ENCODE measurements around the gene ERF. TPM values are rescaled to one million over a fixed set of nuclear protein-coding genes. Genes with fewer than 3 reads are reported as not detected.

The ERF gene
- total RNA-seq, 1 experiment from 2014 or later, result 79.1 TPM

GRCh38 chr19:42233678-42234292 is 21.1 kb downstream of the ERF start:
- no TSS peak for BruUV-seq (replicated peaks)
- no peaks in the 10 kb centered on the region for H3K27me3 ChIP-seq (ENCODE audit: insufficient read depth, low read depth)
- no peak for TF ChIP-seq CTCF (conservative IDR thresholded peaks at IDR 0.05)
- TF ChIP-seq EZH2 (IDR thresholded peaks at IDR 0.05; ENCODE audit: low read depth), result no peak
- H3K4me3 ChIP-seq, result no peak overlapping the region
- H3K36me3 ChIP-seq (ENCODE audit: low read depth), result peaks cover 14% of the 10 kb centered on the region; the same call in 1 of the 2 replicates
- intact Hi-C loops (cut with micrococcal nuclease; ENCODE audit: unreplicated experiment), result no loop called here
- no peak overlapping the region for H3K4me2 ChIP-seq
- peaks cover 13% of the 10 kb centered on the region; the same call in 1 of the 2 replicates for H4K20me1 ChIP-seq (ENCODE audit: insufficient read depth)
- H3K9me3 ChIP-seq (ENCODE audit: insufficient read depth, low read depth), result no peaks in the 10 kb centered on the region
- peaks cover 36% of the 10 kb centered on the region; the same call in 1 of the 2 replicates for H3F3A ChIP-seq (ENCODE audit: insufficient read depth, low read depth)
- POLR2A ChIA-PET (ENCODE audit: unreplicated experiment), result no interaction called here
- H3K79me2 ChIP-seq (ENCODE audit: low read depth), result no peaks in the 10 kb centered on the region
- H3K27ac ChIP-seq, result no peak overlapping the region
- CTCF ChIA-PET, result no interaction called here
- no peak for DNase-seq
- H2AFZ ChIP-seq, result no peak overlapping the region
- H3K4me1 ChIP-seq (replicated peaks; ENCODE audit: insufficient read depth), result no peaks in the 10 kb centered on the region
- no peaks in the 10 kb centered on the region for H3K9me2 ChIP-seq (ENCODE audit: insufficient read depth)

DNA sequence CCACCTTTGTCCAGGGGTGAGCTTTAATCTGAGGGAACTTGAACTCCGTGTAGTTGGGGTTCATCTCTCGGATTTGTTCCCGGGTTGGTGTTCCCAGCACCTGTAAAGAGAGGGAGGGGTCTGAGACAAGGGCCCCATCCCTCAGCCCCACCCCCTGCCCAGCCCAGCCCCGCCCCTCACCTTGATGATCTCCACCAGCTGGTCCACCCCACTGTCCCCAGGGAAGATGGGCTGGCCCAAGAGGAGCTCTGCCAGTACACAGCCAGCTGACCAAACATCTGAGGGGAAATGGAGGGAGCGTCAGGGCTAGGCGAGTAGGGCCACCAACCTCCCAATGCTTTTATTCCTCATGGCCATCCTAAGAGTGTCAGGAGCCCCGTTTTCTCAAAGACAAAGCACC is 21.8 kb downstream of the ERF start:
- Histone ChIP-seq H3K9me2 (ENCODE audit: insufficient read depth) (no peaks in the 10 kb centered on the region), H3K79me2 (ENCODE audit: low read depth) (no peaks in the 10 kb centered on the region), H3K4me3 (no peak overlapping the region), H3K9me3 (ENCODE audit: insufficient read depth, low read depth) (no peaks in the 10 kb centered on the region), H4K20me1 (ENCODE audit: insufficient read depth) (peaks cover 13% of the 10 kb centered on the region; the same call in 1 of the 2 replicates), H3K27ac (no peak overlapping the region), H3F3A (ENCODE audit: insufficient read depth, low read depth) (peaks cover 36% of the 10 kb centered on the region; the same call in 1 of the 2 replicates), H3K4me2 (no peak overlapping the region), H3K36me3 (ENCODE audit: low read depth) (peaks cover 14% of the 10 kb centered on the region; the same call in 1 of the 2 replicates), H3K27me3 (ENCODE audit: insufficient read depth, low read depth) (no peaks in the 10 kb centered on the region), H3K4me1 (replicated peaks; ENCODE audit: insufficient read depth) (no peaks in the 10 kb centered on the region), H2AFZ (no peak overlapping the region)
- POLR2A ChIA-PET (ENCODE audit: unreplicated experiment), result no interaction called here
- no peak for TF ChIP-seq CTCF (conservative IDR thresholded peaks at IDR 0.05)
- TF ChIP-seq EZH2 (IDR thresholded peaks at IDR 0.05; ENCODE audit: low read depth), result no peak
- no peak for DNase-seq
- intact Hi-C loops (cut with micrococcal nuclease; ENCODE audit: unreplicated experiment), result no loop called here
- CTCF ChIA-PET, result no interaction called here
- no TSS peak for BruUV-seq (replicated peaks)

DNA sequence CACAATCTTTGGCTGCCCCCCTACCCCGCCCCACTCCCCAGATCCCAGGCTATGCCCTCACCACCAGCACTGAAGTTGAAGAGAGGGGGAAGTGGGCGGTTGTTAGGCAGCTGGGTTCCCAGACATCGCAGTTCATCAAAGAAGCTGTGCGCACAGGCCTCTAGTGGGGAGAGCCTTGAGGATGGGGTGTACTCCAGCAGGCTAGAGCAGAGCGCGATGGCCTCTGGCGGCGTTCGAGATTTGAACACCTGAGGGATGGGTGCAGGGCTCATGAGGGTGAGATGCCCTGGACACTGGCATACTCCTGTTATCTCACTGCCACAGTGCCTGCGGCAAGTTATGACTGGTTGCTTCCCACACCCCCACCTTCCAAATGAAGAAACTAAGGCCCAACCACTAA is 22.5 kb downstream of the ERF start:
- Histone ChIP-seq H3K9me3 (ENCODE audit: insufficient read depth, low read depth) (no peaks in the 10 kb centered on the region), H3K9me2 (ENCODE audit: insufficient read depth) (no peaks in the 10 kb centered on the region), H3K36me3 (ENCODE audit: low read depth) (peaks cover 14% of the 10 kb centered on the region; the same call in 1 of the 2 replicates), H4K20me1 (ENCODE audit: insufficient read depth) (peaks cover 13% of the 10 kb centered on the region; the same call in 1 of the 2 replicates), H3K27me3 (ENCODE audit: insufficient read depth, low read depth) (no peaks in the 10 kb centered on the region), H2AFZ (no peak overlapping the region), H3K79me2 (ENCODE audit: low read depth) (no peaks in the 10 kb centered on the region), H3K27ac (no peak overlapping the region), H3K4me1 (replicated peaks; ENCODE audit: insufficient read depth) (no peaks in the 10 kb centered on the region), H3K4me2 (no peak overlapping the region), H3F3A (ENCODE audit: insufficient read depth, low read depth) (peaks cover 36% of the 10 kb centered on the region; the same call in 1 of the 2 replicates), H3K4me3 (no peak overlapping the region)
- CTCF ChIA-PET, result no interaction called here
- no TSS peak for BruUV-seq (replicated peaks)
- POLR2A ChIA-PET (ENCODE audit: unreplicated experiment), result interaction anchor here (0.6 kb wide), 1 partner anchor 714 kb away, joined by 6 read pairs; no protein-coding TSS in a partner anchor
- DNase-seq, result no peak
- intact Hi-C loops (cut with micrococcal nuclease; ENCODE audit: unreplicated experiment), result no loop called here
- no peak for TF ChIP-seq EZH2 (IDR thresholded peaks at IDR 0.05; ENCODE audit: low read depth)
- TF ChIP-seq CTCF (conservative IDR thresholded peaks at IDR 0.05), result no peak

All from PC-9 (cell line).